Transverse colon (tissue), 4 donors: ENCODE measurements around the gene DAAM1.

ENCODE experiments used
- EP300 ChIP-seq: sonication (generic); formaldehyde crosslinking; IDR thresholded peaks from one replicate; pipeline ENCODE4 v1.6.1; 2017; ENCODE audit warnings: antibody characterized with exemption, low read depth
- POLR2A ChIP-seq: fragments of 450-650 bp; IDR thresholded peaks from one replicate; pipeline ENCODE4 v1.6.1; 2016; ENCODE audit warnings: antibody characterized with exemption, mild to moderate bottlenecking, moderate library complexity
- POLR2AphosphoS5 ChIP-seq, 3 donors: sonication (generic); formaldehyde crosslinking; IDR thresholded peaks; one replicate each; pipeline ENCODE4 v1.6.1; 2016; ENCODE audit warnings: antibody characterized with exemption in 3 of 3
- TF ChIP-seq, protein P1 (sequence below), 5 experiments: fragments of 200-600 bp in 3 of 5; fragments of 450-650 bp in 2 of 5; sonication (generic) in 3 of 5; IDR thresholded peaks; 1 replicate in 2 of 5; 2 replicates in 3 of 5; pipeline ENCODE4 v1.5.1; 2016 to 2017; ENCODE audit warnings: antibody characterized with exemption in 5 of 5, inconsistent platforms in 3 of 5, mild to moderate bottlenecking in 2 of 5, moderate library complexity in 1 of 5

DNA sequence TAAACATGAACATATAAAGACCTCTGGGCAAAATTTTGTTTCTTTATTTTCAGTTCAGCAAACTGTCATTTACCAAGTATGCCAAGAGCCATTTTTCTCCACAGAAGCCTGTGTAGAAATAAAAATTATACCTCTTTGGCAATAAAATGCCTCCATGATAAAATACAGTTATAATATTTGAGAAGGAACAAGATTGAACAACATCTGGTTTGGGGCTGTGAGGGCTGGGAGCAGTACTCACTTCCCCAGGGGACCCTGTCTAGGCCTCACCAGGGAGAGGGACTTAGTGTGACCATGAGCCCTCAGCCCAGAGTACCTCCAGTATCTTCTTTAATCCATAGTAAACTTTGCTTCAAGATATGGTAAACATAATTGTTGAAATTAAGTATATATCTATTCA is 65.1 kb downstream of the DAAM1 start:
- TF ChIP-seq, protein P1, sequence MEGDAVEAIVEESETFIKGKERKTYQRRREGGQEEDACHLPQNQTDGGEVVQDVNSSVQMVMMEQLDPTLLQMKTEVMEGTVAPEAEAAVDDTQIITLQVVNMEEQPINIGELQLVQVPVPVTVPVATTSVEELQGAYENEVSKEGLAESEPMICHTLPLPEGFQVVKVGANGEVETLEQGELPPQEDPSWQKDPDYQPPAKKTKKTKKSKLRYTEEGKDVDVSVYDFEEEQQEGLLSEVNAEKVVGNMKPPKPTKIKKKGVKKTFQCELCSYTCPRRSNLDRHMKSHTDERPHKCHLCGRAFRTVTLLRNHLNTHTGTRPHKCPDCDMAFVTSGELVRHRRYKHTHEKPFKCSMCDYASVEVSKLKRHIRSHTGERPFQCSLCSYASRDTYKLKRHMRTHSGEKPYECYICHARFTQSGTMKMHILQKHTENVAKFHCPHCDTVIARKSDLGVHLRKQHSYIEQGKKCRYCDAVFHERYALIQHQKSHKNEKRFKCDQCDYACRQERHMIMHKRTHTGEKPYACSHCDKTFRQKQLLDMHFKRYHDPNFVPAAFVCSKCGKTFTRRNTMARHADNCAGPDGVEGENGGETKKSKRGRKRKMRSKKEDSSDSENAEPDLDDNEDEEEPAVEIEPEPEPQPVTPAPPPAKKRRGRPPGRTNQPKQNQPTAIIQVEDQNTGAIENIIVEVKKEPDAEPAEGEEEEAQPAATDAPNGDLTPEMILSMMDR (IDR thresholded peaks at IDR 0.05), result no peak
- TF ChIP-seq EP300 (no peak), POLR2A (no peak), POLR2AphosphoS5 (IDR thresholded peaks at IDR 0.05) (no peak)
